ENCODE measurements around the gene SFXN5. TPM values are rescaled to one million over a fixed set of nuclear protein-coding genes. Genes with fewer than 3 reads are reported as not detected.
A peak's percentile ranks its signal among the peaks of the same experiment; 100 is the strongest.

The SFXN5 gene
- total and polyA plus RNA-seq, 11 donors, result 6.0 to 12.5 (median 8.7) TPM

DNA sequence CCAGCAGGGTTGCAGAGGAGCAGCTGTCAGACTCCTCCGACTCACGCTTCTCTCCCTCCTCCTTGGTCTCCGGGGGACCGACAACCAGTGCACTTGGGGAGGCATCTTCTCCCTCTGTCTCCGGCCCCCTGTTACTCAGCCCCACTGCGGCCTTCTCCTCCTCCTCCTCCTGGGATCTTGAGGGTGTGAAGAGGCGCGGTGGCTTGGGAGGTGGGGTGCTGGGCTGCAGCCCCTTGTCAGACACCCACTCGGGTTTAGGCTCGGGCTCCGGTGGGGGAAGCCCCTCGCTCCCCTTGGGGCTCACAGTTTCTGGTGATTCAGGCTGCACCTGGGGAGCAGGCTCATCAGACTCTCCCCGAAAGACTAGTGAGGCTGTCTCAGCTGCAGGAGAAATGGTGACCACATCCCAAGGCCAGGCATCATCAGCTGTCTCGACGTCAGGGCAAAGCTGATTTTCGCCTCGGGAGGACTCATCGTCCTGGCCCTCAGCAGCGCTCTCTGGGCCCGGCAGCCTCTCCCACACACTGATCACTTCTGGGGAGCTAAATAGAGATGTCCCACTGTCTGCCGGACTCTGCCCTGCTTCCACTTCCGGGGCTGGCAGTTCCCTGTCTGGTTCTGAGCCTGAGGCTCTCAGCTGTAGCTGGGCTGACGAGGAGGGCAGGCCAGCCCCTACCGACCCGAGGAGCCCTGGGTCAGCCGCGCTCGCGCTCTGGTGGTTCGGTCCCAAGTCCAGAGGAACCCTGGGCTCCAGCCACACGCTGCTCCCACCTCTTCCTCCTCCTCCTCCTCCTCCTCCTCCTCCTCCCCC is 9.0 kb upstream of the SFXN5 start:
- DNase-seq (peak in 1 of 5 donors; percentile 18), ATAC-seq (no peak)
- no peak for TF ChIP-seq POLR2A (IDR thresholded peaks at IDR 0.05)
- TF ChIP-seq, protein P1, sequence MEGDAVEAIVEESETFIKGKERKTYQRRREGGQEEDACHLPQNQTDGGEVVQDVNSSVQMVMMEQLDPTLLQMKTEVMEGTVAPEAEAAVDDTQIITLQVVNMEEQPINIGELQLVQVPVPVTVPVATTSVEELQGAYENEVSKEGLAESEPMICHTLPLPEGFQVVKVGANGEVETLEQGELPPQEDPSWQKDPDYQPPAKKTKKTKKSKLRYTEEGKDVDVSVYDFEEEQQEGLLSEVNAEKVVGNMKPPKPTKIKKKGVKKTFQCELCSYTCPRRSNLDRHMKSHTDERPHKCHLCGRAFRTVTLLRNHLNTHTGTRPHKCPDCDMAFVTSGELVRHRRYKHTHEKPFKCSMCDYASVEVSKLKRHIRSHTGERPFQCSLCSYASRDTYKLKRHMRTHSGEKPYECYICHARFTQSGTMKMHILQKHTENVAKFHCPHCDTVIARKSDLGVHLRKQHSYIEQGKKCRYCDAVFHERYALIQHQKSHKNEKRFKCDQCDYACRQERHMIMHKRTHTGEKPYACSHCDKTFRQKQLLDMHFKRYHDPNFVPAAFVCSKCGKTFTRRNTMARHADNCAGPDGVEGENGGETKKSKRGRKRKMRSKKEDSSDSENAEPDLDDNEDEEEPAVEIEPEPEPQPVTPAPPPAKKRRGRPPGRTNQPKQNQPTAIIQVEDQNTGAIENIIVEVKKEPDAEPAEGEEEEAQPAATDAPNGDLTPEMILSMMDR (IDR thresholded peaks at IDR 0.05), result no peak
- Histone ChIP-seq H3K9me3 (no peaks in the 10 kb centered on the region), H3K4me3 (no peak overlapping the region), H3K27me3 (no peaks in the 10 kb centered on the region), H3K27ac (no peak overlapping the region), H3K36me3 (peaks cover 0 to 32% (median 6%) of the 10 kb centered on the region in 9 donors), H3K4me1 (peaks cover 0 to 11% (median 3%) of the 10 kb centered on the region in 12 donors)
- intact Hi-C loops (cut with DNase I), result loop anchor here in 6 of 10 donors (5.0 to 10.0 kb wide), 2 partner anchors 97 to 186 kb away; no protein-coding TSS in a partner anchor
- 81 to 87% (median 82%) methylated on average over 23 to 31 of the region's 31 CpGs for WGBS, 4 donors

DNA sequence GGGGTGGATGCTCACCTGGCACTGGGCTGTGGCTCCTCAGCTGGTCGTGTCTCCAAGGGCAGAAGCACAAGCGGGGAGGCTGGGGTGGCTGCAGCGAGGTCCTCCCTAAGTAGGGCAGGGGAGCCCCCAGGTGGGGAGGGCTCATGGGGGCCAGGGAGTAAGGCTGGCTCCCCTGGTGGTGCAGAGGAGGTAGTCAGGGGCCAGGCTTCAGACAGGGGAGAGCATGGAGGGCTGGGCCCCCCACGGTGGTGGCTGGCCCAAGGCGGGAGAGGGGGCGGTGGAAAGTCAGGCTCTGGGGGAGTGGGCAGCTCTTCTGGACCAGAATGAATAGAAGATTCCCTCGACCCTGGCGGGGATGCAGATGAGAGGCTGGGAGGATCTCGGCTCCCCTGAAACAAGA is 8.1 kb upstream of the SFXN5 start:
- ATAC-seq (no peak), DNase-seq (peak in 1 of 5 donors; percentile 21)
- no peak for TF ChIP-seq POLR2A (IDR thresholded peaks at IDR 0.05)
- TF ChIP-seq, protein P1 (IDR thresholded peaks at IDR 0.05), result no peak
- Histone ChIP-seq H3K36me3 (peaks cover 0 to 35% (median 8%) of the 10 kb centered on the region in 9 donors), H3K4me3 (no peak overlapping the region), H3K27me3 (no peaks in the 10 kb centered on the region), H3K9me3 (no peaks in the 10 kb centered on the region), H3K4me1 (peaks cover 0 to 7% (median 0%) of the 10 kb centered on the region in 12 donors), H3K27ac (no peak overlapping the region)
- intact Hi-C loops (cut with DNase I), result loop anchor here in 6 of 10 donors (5.0 to 10.0 kb wide), 2 partner anchors 98 to 185 kb away; no protein-coding TSS in a partner anchor
- 89 to 94% (median 92%) methylated on average over 6 to 9 of the region's 9 CpGs for WGBS, 4 donors

DNA sequence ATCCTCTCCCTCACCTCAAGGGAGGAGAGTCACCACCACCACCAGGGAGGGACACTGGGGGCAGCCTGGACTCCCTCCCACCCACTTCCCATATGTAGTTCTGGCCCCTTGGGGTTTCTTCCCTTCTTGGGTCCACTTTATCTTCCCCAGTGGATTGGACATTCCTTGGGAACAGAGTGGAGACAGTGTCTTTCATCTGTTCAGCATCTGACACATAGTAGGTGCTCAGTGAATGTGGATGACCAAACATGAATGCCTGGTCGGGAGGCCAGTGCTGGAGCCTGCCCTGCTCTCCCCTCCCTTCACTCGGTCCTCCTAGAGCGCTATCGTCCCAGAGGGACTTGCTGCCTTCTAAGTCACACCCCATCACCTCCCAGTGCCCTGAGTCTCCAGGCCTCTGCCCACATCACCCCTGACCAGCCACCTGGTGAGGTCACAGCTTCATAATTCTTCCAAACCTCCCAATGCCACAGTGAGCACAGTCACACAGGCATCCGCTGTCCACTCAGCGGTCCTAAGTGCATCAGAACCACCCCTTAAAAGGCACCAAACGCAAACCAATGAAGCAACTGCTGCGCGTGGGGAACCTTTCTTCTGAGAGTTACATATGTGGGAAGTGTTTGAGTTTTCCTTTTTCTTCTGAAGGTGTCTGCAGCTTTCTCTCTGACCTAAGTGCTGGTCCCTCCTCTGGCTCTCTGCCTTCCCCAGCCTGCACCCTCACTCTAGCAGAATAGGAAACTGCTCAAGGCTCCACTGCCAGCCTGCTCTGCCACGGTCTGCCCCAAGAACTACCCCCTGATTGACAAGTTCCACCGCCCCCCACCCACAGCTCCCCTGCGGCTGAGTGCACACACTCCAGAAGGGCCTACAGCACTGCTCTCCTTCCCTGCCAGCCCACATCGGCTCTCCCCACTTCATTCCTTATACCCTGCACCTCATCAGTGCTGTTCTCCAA is 7.2 kb upstream of the SFXN5 start:
- H3K36me3 ChIP-seq, result peaks cover 0 to 31% (median 9%) of the 10 kb centered on the region in 9 donors
- no peaks in the 10 kb centered on the region for H3K27me3 ChIP-seq
- H3K4me3 ChIP-seq, result no peak overlapping the region
- H3K27ac ChIP-seq, result no peak overlapping the region
- TF ChIP-seq POLR2A (IDR thresholded peaks at IDR 0.05), result no peak
- TF ChIP-seq, protein P1 (IDR thresholded peaks at IDR 0.05), result no peak
- peaks cover 0 to 7% (median 0%) of the 10 kb centered on the region in 12 donors for H3K4me1 ChIP-seq
- intact Hi-C loops (cut with DNase I), result no loop called here
- no peak for DNase-seq
- no peaks in the 10 kb centered on the region for H3K9me3 ChIP-seq
- 90 to 95% (median 92%) methylated on average over 13 of the region's 13 CpGs for WGBS, 4 donors
- ATAC-seq, result no peak

Measured in heart left ventricle (tissue), 16 donors.